HG03175 (cell line): ENCODE results near the gene ZC3H8.

Source experiments
- ATAC-seq: cut with Tn5 transposase; IDR thresholded peaks from one replicate; pipeline ENCODE4 v1.9.1; 2021; ENCODE audit warnings: mild to moderate bottlenecking, moderate library complexity; ENCODE audit not compliant: unreplicated experiment

Gene ZC3H8

DNA sequence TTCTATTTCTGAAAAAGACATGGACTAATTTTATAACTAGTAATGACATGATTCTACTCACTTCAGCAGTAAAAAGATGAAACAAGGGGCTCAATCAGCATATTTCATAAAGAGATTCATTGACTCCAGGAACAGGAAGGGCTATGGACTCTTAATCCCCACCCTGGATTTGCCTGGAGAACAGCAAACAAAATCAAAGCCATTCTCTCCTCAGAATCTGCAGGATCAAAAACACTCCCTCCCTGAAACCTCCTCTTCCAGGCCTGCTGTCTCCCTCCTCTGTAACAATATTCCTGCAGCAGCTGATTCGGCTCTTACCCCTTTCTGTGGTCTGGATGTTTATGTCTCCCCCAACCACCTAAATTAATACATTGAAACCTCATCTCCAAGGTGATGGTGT, 57.0 kb downstream of the ZC3H8 start:
- ATAC-seq, result no peak

DNA sequence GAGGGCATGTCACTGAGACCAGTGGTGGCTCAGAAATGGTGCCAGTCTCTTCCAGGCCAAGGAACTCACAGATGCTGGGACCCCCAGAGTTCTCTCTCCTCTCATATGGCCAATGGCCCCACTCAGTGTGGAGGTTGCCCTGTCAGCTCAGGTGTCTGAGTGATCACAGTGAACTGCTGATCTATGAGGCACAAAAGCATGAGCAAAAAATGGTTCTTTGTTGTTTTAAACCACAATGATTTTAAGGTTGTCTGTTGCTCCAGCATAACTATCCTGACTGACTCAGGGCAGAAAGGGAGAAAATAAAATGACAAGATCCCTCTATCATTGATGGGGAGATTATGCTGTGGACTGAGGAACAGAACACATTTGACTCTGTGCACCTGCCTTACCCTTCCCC, 58.9 kb downstream of the ZC3H8 start:
- ATAC-seq, result no peak

DNA sequence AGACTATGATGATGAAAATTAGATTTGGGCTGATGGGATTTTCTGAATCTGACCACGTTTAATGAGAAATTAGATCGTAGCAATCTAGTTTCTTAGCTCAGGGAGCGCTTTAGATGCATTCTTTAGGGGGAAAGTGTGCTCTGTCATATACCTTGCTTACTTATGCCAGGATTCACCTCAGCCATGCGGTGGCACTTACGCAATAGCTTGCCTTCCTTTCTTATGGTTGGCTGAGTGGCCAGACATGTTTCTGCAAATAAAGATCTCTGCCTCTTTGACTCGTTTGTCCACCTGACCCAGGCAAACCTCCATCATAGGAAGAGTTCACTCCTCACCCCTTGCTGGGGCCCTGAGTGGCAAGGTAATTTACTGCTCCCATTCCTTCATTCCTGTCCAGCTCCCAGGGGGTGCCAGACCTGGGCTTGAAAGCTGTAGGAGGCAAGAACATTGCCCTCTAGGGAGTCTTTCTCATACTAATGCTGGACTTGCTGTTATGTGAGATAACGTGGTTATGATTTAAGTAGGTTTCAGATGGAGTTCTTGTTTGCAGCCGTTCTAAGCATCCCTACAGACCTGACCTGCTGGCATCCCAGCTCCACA, 59.6 kb downstream of the ZC3H8 start:
- ATAC-seq, result no peak

DNA sequence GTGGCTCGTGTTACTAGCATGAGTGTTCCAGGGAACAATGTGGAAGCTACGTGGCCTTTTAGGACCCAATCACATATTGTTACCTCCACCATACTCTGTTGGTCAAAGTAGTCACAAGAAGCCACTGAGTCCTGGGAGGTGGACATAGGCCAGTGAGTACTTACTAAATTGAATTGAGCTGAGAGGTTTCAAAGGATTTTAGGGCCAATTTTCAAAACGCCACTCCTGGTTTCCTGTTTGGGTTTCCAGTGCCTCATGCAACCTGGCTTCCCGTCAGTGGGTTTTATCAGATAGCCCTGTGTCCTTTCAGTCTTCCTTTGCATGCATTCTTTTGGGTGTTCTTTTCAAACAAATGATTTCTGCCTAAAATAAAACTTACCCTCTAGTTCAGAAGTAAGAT, 60.4 kb downstream of the ZC3H8 start:
- ATAC-seq, result no peak

DNA sequence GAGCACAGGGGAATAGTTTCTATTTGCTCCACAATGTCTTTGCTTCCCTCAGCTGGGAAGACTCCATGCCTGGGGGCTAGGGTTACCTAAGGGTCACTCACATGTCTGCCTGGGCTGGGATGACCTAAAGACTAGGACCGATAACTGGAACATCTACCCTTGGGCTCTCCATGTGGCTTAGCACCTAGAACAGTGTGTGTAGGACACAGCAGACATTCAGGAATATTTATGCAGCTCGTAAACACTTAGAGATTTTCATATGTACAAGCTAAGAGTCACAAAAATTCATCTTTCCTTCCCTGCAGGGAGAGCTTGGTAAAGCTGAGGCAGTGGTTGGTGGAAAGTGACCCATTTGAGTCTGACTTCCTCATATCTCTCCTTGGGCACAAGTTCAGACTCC, 60.8 kb downstream of the ZC3H8 start:
- no peak for ATAC-seq

DNA sequence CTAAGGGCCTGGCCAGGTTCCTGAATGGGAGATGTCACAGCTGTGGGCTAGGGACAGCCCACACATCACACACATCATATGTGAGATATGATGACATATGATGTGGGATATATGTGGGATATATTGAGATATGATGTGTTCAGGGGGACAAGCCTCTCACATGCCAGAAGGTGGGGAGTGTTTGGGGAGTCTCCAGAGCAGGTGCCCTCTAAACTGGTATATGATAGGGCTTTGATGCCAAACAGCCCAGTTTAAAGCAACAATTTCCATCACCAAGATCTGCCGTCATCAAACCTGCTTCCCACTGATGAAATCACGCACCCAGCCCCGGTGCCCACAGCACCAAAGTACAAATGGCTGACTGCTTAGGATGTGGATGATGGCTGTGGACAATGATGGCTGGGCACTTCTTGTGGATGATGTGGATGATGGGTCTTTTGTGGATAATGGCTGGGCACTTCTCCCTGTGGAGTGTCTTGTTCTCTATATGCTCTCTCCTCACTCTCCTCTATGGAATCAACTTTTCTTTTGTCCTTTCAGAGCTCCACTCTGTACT, 65.8 kb downstream of the ZC3H8 start:
- no peak for ATAC-seq

DNA sequence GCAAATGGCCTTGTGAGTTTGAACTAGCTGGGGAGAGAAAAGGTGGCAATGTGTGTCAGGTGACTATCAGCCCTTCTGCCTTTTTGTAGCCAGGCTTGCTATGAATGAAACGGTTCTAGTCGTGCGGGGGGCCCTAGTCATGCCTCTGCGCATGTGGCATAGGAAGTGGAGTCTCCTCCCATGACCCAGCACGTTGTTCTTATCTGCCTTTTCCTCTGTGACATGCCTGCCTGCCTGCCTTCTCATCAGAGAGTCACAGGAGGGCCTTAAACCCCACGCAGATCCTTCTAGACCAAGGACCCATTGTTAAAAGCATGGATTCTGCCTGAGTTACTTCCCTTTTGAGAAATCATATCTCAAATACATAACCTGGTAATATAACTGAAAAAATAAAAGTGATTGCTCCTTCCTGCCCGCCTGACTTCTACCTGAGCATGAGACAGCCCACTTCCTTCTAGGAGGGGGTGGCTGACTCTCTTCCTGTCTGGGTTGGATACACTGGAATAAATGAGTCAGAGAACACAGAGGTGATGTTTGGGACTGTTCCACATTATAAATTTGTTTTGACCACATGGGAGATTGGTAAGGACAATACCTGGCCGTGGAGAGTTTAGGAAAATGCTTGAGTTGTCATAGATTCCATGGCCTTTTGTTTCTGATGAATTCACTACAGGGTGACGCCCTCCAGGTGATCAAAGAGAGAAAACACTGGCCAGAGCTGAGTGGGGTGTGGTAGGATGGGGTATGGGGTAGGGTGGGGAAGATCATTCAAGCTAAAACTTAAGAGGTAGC, 66.8 kb downstream of the ZC3H8 start:
- no peak for ATAC-seq

DNA sequence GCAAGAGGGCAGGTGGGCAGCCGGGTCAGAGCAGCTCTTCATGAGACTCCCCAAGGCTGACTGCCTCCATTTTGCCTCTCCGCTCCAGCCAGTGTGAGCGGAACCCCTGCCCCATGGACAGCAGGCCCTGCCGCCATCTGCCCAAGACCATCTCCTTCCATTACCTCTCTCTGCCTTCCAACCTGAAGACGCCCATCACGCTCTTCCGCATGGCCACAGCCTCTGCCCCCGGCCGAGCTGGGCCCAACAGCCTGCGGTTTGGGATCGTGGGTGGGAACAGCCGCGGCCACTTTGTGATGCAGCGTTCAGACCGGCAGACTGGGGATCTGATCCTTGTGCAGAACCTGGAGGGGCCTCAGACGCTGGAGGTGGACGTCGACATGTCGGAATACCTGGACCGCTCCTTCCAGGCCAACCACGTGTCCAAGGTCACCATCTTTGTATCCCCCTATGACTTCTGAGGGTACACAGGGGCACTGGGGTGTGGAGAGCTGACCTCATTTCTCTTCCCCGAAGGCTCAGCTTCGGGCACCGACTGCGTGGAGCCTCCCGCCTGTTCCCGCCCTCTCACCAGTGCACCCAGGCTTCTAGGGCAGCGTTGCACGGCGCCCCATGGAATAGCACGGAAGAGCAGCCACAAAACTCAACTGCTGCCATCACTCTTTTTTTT, 67.7 kb downstream of the ZC3H8 start:
- ATAC-seq, result no peak

DNA sequence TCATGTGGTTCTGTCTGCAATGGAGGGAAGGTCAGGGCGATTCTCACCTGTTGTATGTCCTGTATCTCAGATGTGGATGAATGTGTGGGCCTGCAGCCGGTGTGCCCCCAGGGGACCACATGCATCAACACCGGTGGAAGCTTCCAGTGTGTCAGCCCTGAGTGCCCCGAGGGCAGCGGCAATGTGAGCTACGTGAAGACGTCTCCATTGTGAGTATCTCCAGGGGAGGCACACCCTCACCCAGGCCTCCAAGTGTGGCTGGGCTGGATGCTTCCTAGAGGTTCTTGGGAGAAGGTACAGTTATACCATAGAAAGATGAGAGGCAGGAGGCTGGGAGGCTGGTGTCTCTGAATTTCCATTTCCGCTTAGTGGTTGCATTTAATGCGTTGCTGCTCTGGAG, 69.7 kb downstream of the ZC3H8 start:
- no peak for ATAC-seq

DNA sequence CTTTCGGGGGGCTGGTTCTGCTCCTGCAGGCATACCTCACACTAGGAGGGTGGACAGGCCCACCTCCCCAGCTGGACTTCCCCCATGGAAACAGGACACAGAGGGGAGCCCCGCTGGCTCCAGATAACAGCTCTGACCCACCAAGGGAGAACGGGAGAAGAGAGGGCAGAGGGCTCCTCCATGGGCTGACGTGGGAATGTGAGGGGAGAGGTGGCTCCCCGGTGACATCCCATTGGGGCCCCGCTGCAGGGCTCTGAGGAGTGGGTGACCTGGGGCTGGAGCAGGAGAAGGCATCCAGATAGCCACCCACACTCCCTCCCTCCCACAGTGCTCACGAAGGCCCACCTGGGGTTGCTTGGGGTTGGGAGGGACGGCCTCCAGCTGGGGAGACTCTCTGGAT, 70.7 kb downstream of the ZC3H8 start:
- no peak for ATAC-seq

DNA sequence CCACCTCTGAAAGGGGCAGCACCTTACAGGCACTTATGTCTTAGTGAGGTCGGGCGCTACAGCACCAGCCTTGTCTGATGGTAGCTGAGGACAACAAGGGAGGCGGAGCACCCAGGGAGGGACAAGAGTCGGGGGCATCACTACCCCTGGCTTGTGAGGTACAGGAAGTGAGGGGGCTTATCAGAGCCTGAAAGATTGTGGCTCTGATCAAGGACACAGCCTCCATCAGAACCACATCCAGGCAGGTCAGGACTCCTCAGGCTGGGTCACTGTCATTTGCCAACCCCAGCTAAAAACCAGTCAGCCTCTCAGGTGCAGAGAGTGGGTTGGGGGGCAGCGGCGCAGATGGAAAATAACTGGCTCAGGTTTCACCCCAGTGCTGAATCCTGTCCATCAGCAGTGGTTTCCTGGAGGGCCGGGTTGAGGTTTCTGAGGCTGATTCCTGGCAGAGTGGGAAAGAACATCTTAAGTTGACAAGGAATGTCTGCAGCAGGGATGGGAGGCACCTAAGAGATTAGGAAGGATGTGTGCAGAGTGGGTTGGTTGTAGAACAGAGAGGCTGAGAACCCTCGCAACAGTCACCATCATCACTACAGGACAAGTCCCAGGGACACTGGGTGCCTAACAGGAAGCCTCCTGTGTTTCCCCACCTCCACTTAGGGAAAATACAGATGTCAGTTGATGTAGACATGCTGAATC, 71.4 kb downstream of the ZC3H8 start:
- no peak for ATAC-seq

DNA sequence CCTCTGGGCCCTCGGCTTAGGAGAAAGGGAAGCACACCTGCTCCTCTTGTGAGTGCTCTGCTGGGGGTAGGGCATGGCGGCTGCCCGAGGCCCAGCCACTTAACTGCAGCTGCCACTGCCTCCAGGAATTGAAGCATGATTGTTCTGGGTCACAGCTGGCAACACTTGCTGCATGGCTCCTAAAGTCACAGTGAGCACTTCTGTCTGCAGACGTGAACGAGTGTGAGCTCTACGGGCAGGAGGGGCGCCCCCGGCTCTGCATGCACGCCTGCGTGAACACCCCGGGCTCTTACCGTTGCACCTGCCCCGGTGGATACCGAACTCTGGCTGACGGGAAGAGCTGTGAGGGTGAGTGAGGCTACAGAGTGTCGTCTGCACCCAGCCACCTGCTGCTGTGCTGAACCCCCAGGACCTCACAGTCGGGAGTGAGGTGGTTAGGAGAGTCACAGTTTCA, 72.2 kb downstream of the ZC3H8 start:
- ATAC-seq, result no peak

DNA sequence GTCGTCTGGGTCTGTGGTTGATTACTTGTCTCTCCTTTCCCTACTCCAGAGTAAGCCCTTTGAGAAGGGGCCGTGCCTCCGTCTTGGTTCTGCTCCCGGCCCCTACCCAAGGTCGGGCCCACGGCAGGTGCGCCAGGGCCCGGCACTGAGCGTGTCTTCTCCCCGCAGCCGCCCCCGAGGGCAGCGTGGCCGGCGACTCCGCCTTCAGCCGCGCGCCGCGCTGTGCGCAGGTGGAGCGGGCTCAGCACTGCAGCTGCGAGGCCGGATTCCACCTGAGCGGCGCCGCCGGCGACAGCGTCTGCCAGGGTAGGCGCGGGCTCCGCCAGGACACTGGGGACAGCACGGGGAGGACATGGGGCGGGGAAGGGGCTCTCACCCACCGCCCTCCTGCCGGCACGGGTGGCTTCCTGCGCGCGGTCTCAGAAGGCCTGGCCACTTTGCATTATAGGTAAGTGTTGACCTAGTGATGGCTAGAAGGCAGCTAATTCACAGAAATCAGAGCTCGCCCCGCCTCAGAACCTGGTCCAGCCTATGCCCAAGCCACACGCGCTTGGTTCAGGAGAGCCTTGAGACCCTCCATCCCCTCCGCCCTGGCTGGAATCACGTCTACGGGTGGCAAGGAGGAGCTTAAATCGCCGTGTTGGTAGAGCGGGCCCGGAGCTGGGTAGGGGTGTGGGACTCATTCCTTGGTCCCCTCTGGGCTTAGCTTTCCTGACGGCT, 73.1 kb downstream of the ZC3H8 start:
- ATAC-seq, result no peak

DNA sequence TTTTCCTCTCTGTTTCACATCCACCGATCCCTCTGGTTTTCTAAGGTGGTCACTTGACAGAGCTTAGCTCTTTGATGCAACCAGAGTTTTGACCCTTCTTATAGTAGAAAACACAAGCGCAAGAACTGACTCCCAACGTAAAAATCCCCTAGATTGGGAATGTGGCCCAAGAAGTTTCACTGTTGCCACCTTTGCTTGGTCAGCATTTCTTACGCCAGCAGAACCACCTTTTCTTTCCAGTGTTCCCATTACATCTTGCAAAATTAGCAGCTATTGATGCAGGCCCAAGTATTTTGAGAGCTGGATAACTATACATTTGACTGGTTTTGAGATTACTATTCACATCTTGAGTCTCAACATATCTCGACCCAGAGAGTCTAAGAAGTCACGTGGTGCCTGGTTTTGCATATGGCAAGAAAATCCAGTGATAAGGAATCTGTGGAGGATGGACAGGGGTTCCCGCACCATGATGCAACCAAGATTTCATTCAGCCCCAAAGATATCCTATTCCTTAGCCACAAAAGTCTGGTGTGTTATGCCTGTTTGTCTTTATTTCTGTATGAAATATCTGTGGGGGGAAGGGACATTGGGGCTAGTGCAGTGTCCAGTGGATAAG, 78.8 kb downstream of the ZC3H8 start:
- no peak for ATAC-seq

DNA sequence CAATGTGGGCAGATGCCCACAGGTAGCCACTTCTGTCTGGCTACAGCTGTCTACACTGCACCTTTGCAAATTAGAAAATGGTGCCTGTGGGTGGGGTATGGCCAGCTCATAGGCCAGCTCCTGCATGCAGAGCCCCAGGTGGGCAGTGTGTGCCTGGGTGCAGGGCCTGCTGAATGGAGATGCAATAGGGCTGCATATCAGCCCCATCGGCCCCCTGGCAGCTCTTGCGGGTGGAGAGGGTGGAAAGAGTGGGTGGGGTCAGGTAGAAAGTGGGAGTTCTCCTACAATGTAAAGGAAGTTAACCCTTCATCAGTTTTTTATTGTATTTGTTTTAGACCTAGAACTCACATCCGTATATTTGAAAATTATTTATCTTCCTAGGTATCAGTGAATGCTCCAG, 79.5 kb downstream of the ZC3H8 start:
- no peak for ATAC-seq

DNA sequence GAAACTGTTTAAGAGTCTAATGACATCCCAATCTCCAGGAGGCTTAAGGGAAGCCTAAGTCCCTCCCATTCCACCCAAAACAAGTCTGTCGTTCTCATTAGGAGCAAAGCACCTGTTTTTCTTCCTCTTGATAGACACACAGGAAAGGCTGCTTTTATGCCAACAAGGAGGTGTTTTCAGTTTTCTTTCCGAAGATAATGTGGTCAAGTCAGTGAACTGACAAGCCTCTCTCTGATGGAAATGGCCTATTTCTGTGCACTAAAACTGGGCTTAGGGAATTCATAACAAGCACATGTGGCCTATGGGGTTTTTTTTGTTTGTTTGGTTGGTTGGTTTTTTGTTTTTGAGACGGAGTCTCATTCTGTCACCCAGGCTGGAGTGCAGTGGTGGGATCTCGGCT, 80.5 kb downstream of the ZC3H8 start:
- no peak for ATAC-seq

DNA sequence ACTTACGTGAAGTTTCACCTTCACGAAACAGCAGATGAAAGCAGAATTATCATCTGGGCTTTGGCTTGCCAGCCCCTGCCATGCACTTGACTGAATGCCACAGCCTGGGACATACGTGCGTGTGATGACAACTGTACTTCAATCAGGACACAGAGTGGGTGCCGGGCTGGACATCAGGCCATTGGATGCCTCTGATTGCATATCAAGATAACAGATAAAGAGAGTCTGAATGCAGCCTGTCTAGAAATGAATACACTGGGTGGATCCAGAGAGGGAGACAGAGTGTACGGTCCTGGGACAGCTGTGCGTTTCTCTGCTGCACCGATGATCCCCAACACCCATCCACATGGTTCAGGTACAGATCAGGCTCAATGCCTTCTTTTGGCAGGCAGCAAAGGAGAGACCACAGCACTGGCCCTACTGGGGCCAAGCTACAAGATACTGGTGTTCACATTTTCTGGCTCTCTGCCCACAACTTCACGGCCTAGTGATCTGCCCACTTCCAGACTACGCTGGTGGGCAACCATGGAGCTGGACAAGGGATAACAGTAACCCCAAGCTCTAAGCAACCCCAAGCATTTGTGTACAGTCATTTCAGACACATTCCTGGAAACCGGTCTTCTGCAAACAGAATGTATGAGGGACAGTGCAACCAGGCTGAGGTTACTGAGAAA, 81.1 kb downstream of the ZC3H8 start:
- ATAC-seq, result no peak

DNA sequence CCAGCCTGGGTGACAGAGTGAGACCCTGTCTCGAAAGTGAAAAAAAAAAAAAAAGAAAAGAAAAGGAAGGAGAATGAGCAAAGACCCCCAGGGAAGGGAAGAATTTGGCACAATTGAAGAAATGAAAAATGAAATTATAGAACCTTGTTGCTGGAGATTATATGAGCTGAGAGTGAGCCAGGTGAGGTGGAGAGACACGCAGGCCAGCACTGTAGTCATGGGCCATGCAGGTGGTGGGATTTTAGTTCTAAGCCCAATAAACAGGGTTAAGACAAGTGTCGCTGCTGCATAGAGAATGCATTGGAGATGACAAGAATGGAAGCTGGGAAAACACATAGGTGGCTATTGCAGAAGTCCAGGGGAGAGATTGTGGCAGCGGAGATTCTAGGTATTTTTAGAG, 84.3 kb downstream of the ZC3H8 start:
- no peak for ATAC-seq

DNA sequence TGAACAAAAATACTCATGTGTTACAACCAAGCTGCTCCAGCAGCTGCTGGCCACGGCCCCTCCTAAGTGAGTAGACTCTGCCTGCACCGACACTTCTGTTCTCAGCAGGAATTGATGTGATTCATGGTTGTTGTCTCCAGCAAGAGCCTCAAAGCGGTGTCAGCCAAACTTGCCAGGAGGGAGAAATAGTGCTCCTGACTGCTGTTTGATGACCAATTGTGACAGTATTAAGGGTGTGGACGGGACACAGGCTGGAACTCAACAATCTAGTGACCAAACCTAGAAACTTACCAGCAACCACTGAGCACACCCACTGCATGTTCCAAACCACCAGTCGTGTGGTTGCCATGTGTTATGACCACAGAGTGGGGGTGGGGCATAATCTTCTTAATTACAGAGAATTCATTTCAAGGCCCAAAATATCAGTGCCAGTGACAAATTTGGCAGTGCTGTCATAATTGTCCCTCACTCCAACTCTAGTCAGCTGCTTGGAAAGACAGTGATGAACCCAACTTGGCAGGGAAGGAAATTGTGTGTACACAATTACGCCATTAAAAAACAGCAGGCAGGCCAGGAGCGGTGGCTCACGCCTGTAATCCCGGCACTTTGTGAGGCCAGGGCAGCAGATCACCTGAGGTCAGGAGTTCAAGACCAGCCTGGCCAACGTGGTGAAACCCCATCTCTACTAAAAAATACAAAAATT, 86.3 kb downstream of the ZC3H8 start:
- ATAC-seq, result no peak
